ENCODE results near the gene ZNF362.
"Not testable (repeated sequence)": the region's sequence is repeated elsewhere in the genome, so short reads cannot be mapped to it uniquely, and the experiment has no call there.

ZNF362 gene, protein sequence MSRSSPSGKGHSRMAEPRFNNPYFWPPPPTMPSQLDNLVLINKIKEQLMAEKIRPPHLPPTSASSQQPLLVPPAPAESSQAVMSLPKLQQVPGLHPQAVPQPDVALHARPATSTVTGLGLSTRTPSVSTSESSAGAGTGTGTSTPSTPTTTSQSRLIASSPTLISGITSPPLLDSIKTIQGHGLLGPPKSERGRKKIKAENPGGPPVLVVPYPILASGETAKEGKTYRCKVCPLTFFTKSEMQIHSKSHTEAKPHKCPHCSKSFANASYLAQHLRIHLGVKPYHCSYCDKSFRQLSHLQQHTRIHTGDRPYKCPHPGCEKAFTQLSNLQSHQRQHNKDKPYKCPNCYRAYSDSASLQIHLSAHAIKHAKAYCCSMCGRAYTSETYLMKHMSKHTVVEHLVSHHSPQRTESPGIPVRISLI

DNA sequence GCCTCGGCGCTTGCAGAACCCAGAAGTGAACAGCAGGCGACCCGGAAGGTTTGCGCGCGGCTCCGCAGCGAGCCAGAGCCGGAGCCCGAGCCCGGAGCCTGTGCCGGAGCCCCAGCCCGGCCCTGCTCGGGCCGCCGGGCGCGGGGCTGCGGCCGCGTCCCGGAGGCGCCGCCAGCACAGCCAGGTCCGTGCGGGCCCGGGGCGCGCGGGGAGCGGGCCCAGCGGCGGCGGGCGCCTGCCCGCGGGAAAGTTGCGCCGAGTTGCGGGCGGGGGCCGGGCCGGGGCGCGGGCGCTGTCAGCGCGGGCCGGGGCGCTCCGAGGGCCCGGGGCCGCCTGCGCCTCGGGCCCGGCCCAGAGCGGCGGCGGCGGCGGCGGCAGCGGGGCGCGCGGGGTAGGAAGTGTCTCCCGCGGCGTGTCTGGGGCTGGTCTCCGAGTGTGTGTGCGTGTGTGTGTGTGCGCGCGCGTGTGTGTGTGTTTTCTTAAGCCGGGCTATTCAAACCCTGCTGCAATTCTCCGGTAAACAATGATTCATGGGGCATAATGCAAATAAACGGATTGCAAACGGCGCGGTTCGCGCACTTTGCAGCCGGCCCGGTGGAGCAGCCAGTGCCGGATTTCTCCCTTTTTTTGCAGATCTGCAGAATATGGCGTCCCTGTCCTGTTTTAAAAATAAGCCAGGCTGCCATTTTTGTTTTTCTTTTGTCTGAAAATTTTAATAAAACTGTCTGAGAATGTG, at the start of gene ZNF362:
Gene ZNF362 (plus strand): TSS at position 22 of the 736 bp plus-strand sequence. CDS start 14,083 bp downstream, outside the sequence.
- DNase-seq = peak; percentile 65

DNA sequence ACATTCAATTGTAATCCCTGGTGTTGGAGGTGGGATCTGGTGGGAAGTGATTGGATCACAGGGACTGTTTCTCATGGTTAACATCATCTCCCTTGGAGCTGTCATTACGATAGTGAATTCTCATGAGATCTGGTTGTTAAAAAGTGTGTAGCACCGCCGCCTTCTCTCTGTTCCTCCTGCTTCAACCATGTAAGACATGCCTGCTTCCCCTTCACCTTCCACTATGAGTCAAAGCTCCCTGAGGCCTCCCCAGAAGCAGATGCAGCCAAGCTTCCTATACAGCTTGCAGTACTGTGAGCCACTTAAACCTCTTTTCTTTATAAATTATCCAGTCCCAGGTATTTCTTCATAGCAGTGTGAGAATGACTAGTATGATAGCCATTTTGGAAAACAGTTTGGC, 44.3 kb upstream of the ZNF362 start:
- DNase-seq = no peak

DNA sequence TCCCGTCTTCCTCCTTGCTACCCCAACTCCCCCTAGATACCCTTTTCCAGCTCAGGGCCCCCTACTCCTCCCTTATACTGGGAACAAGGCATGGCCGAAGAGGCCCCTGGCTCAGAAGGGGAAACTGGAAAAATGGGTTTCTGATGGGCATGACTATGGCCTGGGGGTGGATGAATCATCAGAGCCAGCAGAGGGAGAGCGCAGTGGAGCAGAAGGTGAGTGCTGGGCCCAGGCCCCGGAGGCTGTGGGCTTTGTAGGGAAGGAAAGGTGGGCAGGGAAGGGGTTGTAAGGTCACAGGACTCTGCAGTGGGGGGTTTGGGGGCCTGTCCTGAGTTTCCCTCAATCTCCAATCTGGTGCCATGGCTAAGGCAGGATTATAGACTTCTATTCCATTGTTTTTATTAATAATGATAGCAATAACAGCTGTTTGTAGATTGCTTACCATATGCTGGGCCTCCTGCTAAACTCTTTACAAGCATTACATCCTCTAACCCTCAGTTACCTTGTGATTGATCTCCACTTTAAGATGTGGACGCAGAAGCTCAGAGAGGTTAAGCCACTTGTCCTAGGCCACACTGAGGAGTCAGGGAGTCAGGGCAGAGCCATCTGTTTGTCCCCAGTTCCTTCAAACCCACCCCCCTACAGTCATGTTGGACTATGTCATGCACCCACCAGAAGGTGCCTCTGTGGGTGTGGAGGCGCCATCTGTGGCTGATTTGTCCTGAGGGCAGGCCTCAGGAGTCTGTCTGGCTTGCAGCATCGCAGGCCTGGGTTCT, 36.2 kb upstream of the ZNF362 start:
- no peak for DNase-seq

DNA sequence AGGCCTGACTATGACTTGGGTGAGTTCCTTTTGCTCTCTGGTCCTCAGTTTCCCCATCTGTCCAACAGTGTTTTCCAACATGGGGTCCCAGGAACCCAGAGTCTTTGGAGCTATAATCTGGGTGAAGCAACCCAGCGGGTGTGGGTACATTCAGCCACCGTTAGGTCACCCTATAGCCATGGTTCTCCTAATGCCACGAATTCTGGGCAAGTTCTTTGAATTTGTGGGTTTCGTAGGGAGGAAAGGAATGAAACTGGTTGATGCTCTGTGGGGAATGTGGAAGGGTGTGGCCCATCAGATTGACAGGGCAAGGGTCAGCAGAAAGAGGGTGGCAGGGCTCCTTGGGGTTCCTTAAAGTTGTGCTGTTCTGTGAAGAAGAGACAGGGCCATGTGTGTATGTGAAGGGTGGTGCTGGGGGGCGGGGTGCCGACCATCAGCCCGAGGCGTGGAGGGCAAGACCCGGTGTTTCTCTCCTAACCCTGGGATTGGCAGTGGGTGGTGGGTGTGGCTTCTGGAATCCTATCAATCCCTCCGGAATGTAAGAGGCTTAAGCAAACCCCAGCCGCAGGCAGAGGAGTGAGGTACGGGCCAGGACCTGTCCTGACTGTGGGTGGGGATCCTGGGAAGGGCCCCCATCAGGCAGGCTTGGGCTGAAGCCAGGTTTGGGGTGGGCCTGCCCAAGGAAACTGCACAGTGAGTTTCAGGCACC, 35.5 kb upstream of the ZNF362 start:
- no peak for DNase-seq

DNA sequence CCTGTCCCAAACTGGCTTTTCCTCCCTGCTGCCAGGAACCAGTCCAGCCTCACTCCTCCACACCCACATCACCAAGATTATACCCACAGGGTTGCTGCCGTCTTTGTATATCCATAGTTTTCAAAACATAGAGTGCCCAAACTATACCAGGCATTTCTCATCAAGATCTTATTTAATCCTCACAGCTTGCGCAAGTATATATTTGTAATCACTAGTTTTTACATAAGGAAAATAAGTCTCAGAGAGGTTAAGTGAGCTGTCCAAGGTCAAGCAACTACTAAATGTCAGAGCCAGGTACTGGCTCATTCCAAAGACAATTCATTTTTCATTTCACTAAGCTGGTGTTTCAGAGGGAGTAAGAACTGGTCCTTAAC, 34.9 kb upstream of the ZNF362 start:
- no peak for DNase-seq

DNA sequence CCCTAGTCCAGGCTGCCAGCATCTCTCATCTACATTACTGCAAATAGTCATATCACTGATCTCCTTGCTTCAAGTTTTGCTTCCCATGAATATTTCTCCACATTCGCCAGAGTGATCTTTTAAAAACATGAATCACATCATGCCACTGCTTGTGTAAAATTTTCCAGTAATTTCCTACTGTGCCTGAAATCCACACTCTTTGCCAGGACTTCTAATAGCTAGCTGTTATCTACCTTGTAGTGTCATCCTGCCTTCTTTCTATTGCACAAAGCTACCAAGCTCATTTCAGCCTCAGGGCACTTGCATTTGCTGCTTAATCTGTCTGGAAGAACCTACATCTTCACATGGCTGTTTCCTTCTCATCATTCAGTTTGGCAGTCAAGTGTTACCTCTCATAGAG, 33.9 kb upstream of the ZNF362 start:
- DNase-seq = no peak

DNA sequence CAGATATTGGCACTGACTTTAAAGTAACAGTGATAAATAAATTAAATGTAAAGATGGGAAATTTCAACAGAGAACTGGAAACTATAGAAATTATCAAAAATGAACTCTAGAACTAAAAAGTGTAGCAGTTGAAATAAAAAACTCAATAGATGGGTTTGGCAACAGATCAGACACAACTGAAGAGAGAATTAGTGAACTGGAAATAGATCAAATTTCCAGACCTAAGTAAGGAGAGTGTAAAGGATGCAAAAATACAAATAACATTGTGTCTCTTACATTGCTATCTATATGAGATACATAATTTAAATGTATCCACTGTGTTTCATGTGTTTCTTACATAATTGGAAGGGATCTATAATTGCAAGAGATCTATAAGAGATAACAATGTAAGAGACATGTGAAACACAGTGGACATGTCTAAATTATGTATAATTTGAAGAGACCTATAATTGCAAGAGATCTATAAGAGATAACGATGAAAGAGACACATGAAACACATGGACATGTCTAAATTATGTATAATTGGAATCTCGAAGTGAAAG, 32.1 kb upstream of the ZNF362 start:
- DNase-seq = no peak

DNA sequence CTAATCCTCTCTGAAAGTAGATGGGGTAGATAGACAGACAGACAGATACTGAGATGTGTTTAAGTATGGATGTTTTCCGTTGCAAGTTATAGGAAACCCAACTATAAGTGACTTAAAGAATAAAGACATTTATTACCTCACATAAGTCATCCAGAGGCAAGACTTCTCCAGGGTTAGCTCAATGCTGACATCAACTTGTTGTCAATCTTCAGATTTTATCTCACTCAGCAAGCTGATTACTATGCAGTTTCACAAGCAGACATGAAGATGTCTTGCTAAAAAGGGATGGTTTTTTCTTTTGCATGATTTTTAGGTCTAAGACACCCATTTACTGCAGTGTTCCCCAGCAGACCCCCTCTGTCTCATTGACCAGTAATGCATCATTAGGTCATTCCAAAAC, 30.7 kb upstream of the ZNF362 start:
- no peak for DNase-seq

DNA sequence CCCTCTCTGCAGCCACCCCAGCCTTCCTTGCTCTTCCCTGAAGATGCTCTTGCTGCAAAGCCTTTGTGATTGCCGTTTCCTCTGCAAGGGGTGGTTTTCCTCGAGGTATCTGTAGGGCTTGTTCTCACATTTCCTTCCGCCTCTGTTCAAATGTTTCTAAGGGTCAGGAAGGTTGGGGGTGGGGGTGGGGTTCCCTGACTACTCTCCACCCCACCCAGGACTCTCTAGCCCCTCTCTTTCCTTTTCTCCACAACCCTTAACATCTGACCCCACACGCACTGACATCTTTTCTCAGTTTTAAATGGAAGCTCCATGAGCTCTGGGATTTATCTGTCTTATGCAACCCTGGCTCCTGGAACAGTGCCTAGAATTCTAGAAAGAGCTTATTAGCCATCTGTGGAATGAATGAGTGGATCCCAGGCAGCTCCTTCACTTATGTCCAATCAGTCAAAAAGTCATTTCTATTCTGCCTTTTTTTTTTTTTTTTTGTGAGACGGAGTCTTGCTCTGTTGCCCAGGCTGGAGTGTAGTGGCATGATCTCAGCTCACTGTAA, 27.3 kb upstream of the ZNF362 start:
- DNase-seq = no peak

DNA sequence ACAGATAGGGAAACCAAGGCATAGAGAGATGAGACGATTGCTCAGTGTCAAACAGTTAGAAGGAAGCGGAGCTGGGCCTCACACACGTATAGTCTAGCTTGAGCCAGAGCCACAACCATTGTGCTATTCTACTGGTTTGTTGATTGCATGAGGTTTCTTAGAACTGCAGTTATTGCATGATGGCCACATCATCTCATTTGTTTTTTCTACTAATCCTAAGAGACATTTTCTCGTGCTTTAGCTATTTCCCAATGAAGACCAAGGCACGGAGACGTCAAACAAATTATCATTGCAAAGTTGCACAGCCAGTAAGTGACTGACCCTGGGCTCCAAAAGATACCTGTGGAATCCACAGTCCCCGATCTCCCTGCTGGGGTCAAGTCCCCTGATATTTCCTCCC, 25.1 kb upstream of the ZNF362 start:
- no peak for DNase-seq

DNA sequence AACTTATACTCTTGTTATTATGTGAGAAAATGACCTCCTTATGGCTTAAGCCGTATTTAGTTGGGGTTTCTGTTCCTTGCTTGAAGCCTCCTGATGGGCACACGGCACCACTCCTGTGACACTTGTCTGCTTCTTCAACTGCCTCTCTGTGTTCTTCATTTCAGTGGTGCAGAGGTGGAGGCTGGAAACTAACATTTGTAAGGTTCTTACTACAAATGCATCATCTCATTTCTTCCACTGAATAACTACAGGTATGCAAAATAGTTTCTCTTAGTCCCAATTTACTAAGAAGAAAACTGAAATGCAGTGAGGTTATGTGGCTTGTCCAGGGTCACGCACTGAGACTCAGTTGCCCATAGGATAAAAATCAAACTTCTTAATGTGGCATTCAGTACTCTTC, 23.6 kb upstream of the ZNF362 start:
- no peak for DNase-seq

DNA sequence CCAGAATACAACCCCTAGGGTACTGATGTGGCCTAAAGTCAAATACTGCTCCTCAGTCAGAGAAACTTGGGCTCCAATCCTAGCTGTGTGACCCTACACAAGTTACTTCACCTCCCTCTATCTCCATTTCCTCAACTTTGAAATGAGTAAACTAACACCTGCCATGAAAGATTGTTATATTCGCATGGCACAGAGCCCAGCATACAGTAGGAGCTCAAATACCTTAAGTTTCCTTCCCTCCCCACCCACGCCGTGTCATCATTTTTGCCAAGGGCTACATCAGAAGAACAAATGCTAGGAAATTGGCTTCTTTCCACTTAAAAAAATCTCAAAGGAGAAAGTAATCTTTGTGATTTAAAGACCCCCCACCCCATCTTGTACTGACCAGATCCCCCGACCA, 22.2 kb upstream of the ZNF362 start:
- DNase-seq = no peak

DNA sequence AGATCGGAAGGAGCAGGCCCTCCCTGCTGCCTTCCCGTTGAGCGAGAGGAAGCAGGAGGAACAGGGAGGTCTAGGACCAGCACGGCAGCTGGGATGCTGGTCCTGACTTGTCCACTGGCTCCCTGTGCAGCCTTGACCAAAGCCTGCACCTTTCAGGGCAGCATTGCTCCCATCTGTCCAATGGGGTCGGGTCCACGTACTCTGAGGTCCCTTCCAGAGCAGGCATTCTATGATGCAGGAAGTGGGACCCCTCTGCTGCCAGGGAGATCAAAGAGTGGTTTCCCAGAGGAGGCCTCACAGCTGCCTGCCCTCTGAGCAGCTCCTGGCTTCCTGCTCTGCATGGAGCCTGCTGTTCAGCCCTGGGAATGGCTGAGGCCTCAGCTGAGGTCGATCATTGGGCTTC, 21.7 kb upstream of the ZNF362 start:
- no peak for DNase-seq

DNA sequence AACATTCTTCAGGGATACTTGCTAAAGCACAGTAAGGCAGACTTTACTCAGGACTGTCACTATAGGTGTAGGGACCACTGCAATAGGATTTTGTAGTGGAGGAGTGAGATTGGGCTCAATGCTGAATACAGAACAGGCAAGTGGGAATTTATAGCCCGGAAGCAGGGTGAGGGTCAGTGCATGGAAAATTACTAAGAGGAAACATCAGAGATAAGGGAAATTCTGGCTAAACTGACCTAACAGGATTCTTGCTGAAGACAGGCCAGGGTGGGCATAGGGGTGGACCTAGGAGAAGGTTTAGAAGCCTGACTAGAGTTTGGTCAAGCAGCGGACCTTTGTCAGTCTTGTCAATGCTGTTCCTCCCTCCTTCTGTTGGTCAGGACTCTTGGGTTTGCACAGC, 20.8 kb upstream of the ZNF362 start:
- DNase-seq = no peak

DNA sequence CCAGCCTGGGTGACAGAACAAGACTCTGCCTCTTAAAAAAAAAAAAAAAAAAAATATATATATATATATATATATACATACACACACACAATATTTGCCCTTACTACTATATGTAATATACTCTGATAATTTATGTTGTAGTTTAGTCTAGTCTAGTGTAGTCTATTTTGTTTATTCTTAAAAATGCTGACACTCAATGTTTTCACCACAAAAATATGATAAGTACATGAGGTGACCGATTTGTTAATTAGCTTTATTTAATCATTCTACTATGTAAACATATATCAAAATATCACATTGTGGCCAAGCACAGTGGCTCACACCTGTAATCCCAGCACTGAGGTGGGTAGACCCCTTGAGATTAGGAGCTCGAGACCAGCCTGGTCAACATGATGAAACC, 19.8 kb upstream of the ZNF362 start:
- DNase-seq = no peak

DNA sequence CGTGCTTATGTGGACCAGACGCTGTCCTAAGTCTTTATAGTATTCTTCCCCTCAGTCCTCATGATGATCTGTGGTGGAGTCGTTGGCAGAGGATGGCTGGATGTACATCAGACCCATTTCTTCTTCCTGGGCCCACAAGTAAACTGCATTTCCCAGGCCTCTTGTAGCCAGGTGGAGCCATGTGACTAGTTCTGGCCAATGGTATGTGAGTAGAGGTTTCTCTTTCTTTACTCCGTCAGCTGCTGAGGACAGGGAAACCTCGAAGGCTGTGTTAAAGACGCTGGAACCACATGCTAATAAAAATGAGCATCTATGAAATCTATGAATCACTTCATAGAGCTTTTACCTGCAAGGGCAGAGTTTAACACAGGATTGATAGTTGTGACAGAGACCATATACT, 18.7 kb upstream of the ZNF362 start:
- no peak for DNase-seq

DNA sequence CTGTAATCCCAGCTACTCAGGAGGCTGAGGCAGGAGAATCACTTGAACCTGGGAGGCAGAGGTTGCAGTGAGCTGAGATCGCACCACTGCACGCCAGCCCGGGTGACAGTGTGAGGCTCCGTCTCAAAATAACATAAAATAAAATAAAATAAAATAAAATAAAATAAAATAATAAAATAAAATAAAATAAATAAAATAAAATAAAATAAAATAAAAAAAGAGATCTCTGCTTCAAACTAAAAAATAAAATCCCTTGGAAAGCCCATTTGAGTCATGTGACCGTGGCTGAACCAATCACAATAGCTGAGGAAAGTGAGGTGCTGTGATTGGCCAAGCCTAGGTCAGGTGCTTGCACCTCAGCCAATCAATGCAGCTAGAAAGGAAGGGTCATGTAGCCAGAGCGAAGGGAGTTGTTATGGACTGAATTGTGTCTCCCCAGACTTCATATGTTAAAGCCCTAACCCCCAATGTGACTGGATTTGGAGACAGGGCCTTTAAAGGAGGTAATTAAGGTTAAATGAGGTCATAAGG, 18.0 kb upstream of the ZNF362 start:
- not testable (repeated sequence) for DNase-seq

DNA sequence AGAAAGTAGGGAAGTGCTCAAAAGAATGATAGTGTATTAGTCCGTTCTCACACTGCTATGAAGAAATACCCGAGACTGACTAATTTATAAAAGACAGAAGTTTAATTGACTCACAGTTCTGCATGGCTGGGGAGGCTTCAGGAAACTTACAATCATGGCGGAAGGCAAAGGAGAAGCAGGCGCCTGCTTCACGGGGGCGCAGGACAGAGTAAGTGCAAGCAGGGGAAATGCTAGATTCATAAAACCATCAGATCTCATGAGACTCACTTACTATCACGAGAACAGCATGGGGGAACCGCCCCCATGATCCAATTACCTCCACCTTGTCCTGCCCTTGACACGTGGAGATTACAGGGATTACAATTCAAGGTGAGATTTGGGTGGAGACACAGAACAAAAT, 16.9 kb upstream of the ZNF362 start:
- not testable (repeated sequence) for DNase-seq

DNA sequence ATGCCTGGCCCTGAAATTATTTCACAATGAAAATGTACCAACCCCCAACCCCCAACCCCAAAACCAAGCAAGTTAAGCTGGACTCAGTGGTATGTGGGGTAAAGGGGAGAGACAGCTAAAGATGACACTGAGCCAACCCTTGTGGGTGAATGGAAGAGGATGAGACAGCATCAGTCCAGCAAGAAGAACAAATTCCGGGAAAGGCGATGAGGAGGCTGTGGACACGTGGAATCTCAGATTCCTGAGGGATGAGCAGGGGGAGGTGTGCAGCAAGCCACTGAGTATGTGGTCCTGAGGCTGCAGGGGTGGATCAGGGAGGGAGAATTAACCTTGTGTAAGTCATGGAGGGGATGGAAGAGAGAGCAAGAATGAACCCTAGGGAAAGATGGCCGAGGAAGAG, 14.4 kb upstream of the ZNF362 start:
- DNase-seq = no peak

DNA sequence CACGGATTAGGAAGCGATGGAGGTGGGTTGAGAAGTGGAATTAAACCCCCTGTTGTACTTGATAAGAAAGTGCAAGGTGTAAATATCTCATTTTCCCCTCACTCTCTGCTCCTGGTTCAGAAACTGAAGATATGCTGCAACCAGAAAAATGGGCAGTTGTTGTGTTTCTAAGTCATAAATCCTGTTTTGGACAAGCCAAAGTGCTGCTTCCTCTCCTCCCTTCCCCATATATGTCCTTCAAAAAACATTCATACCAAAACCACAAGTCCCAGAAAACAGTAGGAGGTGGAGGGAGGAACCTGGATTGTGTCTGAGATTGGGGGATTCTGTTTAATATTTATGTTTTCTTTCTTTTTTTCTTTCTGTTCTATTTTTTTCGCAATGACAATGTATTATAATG, 13.6 kb upstream of the ZNF362 start:
- DNase-seq = no peak

DNA sequence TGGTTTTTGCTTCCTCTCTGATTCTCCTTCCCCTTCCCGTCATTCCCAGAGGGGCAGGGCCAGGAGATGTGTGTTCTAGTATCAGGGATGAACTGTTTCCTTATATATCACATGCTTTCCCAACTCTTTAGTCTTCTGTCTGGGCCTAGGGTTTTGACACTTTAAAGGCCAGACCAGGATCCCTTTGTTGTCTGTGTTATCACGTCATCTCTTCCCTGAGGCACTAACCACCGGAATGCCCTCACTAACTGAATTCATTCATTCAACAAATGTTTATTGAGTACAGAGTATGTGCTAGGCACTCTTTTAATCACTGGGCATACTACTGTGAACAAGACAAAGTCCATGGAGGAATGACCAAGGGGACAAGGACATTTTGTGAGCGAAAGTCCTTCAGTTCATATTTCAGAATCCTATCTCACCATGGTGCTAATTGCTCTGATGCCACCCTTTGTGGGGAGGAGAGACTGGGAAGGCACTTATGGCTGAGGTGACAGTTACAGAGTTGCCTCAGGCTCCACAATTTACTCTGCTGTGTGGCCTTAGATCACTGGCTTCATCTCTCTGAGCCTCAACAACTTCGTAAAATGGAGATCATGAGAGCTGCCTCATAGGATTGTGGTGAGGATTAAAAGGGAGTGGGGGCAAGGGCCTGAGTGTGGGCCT, 12.0 kb upstream of the ZNF362 start:
- no peak for DNase-seq

DNA sequence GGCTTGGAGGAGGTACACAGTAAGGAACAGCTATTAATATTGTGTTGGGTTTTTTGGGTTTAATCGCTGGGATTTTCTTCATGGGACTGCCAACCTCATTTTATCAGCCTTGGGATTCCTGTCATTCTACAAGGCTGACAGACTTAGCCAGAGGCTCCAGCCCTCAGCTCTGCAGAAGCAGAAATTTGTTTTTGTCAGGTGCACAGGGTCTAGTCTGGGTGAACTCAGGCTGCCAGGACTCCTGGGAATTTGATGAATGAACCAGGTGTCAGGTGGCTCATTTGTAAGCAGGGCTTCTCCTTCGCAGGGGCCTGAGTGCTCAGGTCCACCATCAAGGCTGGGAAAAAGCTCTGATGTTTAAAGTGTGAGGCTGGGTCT, 11.5 kb upstream of the ZNF362 start:
- no peak for DNase-seq
